ENCODE measurements around the gene NFE2L2.

DNA sequence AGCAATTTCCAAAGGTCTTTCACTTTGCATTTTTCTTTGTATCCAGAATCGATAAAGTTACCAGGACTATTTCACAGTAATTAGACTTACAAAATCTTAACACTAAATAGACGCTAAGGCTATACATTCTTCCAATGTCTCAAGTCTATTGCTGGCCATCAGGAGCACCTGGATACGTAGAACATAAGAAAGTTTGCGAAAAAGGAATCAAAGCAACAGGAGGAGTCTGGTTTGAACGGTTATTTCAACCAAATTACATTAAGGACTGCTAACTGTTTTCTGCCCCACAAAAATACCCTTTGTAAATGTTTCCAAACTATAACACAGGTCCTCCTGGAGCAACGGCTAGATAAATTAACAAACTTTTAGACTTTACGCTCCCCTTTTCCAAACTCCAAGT lies 53.4 kb downstream of the NFE2L2 start:
- no peak for TF ChIP-seq CTCF (IDR thresholded peaks at IDR 0.05; ENCODE audit: insufficient read depth, low read length, poor library complexity, severe bottlenecking)
- no peak for TF ChIP-seq EZH2phosphoT487 (conservative IDR thresholded peaks at IDR 0.05; ENCODE audit: low read length)

All from SU-DHL-6 (cell line).